ENCODE measurements around the gene TM7SF2. TPM values are rescaled to one million over a fixed set of nuclear protein-coding genes. Genes with fewer than 3 reads are reported as not detected.

TM7SF2 gene
- total and polyA plus RNA-seq, 2 of the 8 experiments (the other 6 are each of a cell fraction or from before 2014, with no cell fraction given) = 40.1 to 96.0 TPM

DNA sequence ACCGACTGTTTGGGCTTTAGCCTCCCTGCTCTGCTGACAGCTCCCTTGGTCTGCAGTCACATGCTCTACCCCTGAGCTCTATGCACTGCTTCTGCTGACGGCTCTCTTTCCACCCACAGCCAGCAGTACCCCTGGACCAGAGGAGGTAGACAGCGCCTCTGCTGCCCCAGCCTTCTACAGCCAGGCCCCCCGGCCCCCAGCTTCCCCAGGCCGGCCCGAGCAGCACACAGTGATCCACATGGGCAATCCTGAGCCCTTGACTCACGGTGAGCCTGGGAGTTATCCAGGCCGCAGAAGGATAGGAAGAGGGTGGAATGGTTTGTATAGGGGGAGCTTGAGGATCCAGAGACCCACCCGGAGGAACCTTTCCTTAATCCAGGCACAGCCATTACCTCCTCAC, 24.9 kb upstream of the TM7SF2 start:
- H2AK5ac ChIP-seq (ENCODE audit: low read depth, low read length) = no peak overlapping the region
- H2BK120ac ChIP-seq (replicated peaks; ENCODE audit: low read depth, low read length) = no peak overlapping the region
- no peak overlapping the region for H2AFZ ChIP-seq (ENCODE audit: low read length)
- H2BK20ac ChIP-seq (ENCODE audit: low read length) = no peak overlapping the region
- peaks cover 10 to 22% of the 10 kb centered on the region in 2 experiments for H3K79me2 ChIP-seq (ENCODE audit: control insufficient read depth in 1 of 2, insufficient read depth in 2 of 2, low read length in 2 of 2)
- no peak overlapping the region for H4K5ac ChIP-seq (ENCODE audit: insufficient read length, low read depth, low read length)
- H3K56ac ChIP-seq (replicated peaks; ENCODE audit: insufficient read length, low read depth, low read length) = no peak overlapping the region
- H4K91ac ChIP-seq (replicated peaks; ENCODE audit: insufficient read length, low read length) = no peak overlapping the region
- H4K8ac ChIP-seq (ENCODE audit: extremely low read depth, insufficient read depth, low read length) = no peak overlapping the region
- no peaks in the 10 kb centered on the region for H3K27me3 ChIP-seq (replicated peaks in 1 of 4; ENCODE audit: control insufficient read depth in 3 of 4, extremely low read depth in 1 of 4, insufficient read depth in 3 of 4, low read length in 3 of 4)
- no peak overlapping the region for H3K23ac ChIP-seq (ENCODE audit: insufficient read length)
- H3K9me3 ChIP-seq (ENCODE audit: insufficient read depth in 2 of 2, low read depth in 1 of 2, low read length in 1 of 2) = no peaks in the 10 kb centered on the region
- no peak overlapping the region for H3K4me3 ChIP-seq (ENCODE audit: extremely low read depth in 1 of 4, insufficient read depth in 2 of 4, low read depth in 3 of 4, low read length in 4 of 4)
- CTCF ChIA-PET (ENCODE audit: partially characterized antibody) = interaction anchor here (0.7 to 2.3 kb wide), 6 partner anchors 23 to 238 kb away, joined by 3 to 7 read pairs (median 3); partner anchors contain the start of gene TM7SF2
- H2BK15ac ChIP-seq (ENCODE audit: low read length) = no peak overlapping the region
- peaks cover 18% of the 10 kb centered on the region for H3K79me1 ChIP-seq (ENCODE audit: low read depth, low read length)
- H3K23me2 ChIP-seq (ENCODE audit: low read depth, low read length) = peaks cover 8% of the 10 kb centered on the region
- H3K36me3 ChIP-seq (ENCODE audit: control insufficient read depth in 2 of 4, insufficient read depth in 4 of 4, low read length in 3 of 4) = peaks cover 3 to 14% (median 11%) of the 10 kb centered on the region in 4 experiments
- no peak overlapping the region for H2BK12ac ChIP-seq (ENCODE audit: low read depth, low read length)
- no peak overlapping the region for H3K9ac ChIP-seq (replicated peaks in 1 of 4; ENCODE audit: extremely low read depth in 1 of 4, low read depth in 3 of 4, low read length in 3 of 4)
- peaks cover 0 to 9% (median 4%) of the 10 kb centered on the region in 4 experiments; a peak in 5 of 7 replicates for H3K4me1 ChIP-seq (replicated peaks in 1 of 4; ENCODE audit: control insufficient read depth in 3 of 4, insufficient read depth in 4 of 4, low read length in 3 of 4)
- no peak overlapping the region for H3K14ac ChIP-seq (ENCODE audit: insufficient read length)
- no peak overlapping the region for H3K18ac ChIP-seq (ENCODE audit: extremely low read depth, low read length)
- DNase-seq (ENCODE audit: low read depth in 1 of 2, low spot score in 2 of 2) (no peak), FAIRE-seq (no peak)
- H3K4me2 ChIP-seq (ENCODE audit: insufficient read depth in 1 of 2, low read depth in 2 of 2, low read length in 2 of 2) = no peak overlapping the region
- no peak overlapping the region for H3K4ac ChIP-seq (replicated peaks; ENCODE audit: insufficient read length, low read depth, low read length)
- WGBS, 2 experiments (ENCODE audit: extremely low coverage in 1 of 2, insufficient coverage in 1 of 2, insufficient read length in 1 of 2, insufficient replicate concordance in 2 of 2, low coverage in 1 of 2, low lambda C conversion rate in 2 of 2, missing lambda C conversion rate in 1 of 2) = 85% methylated on average over 9 of the region's 9 CpGs; no CpG with 5 or more reads in 1 of the 2 experiments
- POLR2A ChIA-PET (ENCODE audit: partially characterized antibody) = interaction anchor here (0.7 to 16.8 kb wide), 4 partner anchors 11 to 30 kb away, joined by 3 to 230 read pairs (median 26); partner anchors contain the start of genes CDCA5, VPS51, ZFPL1 and ZNHIT2
- no peak overlapping the region for H2BK5ac ChIP-seq (ENCODE audit: low read depth, low read length)
- H3K27ac ChIP-seq (ENCODE audit: low read depth, low read length) = no peak overlapping the region
- H4K20me1 ChIP-seq (replicated peaks in 1 of 2; ENCODE audit: control insufficient read depth in 1 of 2, insufficient read depth in 2 of 2, low read length in 2 of 2) = peaks cover 0 to 4% of the 10 kb centered on the region in 2 experiments
